Neutrophil (primary cell): ENCODE data around the gene ZNF423.

Experiments used
- H3K27ac ChIP-seq: fragments of 200-600 bp; sonication (generic); 2 replicates; pipeline ENCODE4 v1.5.1; 2016; ENCODE audit warnings: mild to moderate bottlenecking, moderate library complexity
- H3K27me3 ChIP-seq: fragments of 200-600 bp; sonication (generic); 2 replicates; pipeline ENCODE4 v1.6.0; 2016; ENCODE audit warnings: mild to moderate bottlenecking
- H3K36me3 ChIP-seq: fragments of 200-600 bp; sonication (generic); 2 replicates; pipeline ENCODE4 v1.5.1; 2017
- H3K4me1 ChIP-seq, 2 experiments: fragments of 200-600 bp in 1 of 2; sonication (generic) in 1 of 2; 1 replicate in 1 of 2; 2 replicates in 1 of 2; pipeline versions ENCODE4 v1.5.1 to v1.6.1; 2013 to 2016; ENCODE audit warnings: low read depth in 1 of 2, low read length in 1 of 2, mild to moderate bottlenecking in 1 of 2, moderate library complexity in 1 of 2; ENCODE audit not compliant: control insufficient read depth in 1 of 2, insufficient read depth in 1 of 2
- H3K4me3 ChIP-seq, 2 experiments: fragments of 200-600 bp in 1 of 2; sonication (generic) in 1 of 2; 1 replicate in 1 of 2; 2 replicates in 1 of 2; pipeline ENCODE4 v1.5.1; 2013 to 2016; ENCODE audit warnings: low read depth in 1 of 2, low read length in 1 of 2, mild to moderate bottlenecking in 1 of 2, moderate library complexity in 1 of 2
- H3K9me3 ChIP-seq: fragments of 200-600 bp; sonication (generic); 2 replicates; pipeline ENCODE4 v1.5.1; 2016
- TF ChIP-seq, protein P1 (sequence below): fragments of 200-600 bp; sonication (generic); IDR thresholded peaks from 2 replicates; pipeline ENCODE4 v1.5.1; 2016; ENCODE audit warnings: antibody characterized with exemption

ZNF423 gene

DNA sequence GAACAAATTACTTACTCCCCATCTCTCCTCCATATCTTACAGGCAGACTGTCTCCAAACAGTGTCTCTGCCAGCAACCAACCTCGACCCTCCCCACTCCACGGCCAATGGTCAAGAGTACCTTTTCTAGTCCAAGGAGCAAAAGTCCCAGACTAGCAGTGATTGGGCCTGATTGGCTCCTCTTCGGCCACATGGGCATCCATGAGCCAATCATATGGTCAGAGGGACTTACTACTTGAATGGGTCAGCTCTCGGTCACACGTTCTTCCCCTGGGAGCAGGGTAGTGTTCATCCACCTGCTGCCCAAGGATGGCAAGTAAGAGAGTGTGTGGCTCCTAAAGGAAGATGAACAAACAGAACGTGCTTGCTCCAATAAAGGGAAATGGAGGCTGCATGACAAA, 397.7 kb downstream of the ZNF423 start:
- TF ChIP-seq, protein P1, sequence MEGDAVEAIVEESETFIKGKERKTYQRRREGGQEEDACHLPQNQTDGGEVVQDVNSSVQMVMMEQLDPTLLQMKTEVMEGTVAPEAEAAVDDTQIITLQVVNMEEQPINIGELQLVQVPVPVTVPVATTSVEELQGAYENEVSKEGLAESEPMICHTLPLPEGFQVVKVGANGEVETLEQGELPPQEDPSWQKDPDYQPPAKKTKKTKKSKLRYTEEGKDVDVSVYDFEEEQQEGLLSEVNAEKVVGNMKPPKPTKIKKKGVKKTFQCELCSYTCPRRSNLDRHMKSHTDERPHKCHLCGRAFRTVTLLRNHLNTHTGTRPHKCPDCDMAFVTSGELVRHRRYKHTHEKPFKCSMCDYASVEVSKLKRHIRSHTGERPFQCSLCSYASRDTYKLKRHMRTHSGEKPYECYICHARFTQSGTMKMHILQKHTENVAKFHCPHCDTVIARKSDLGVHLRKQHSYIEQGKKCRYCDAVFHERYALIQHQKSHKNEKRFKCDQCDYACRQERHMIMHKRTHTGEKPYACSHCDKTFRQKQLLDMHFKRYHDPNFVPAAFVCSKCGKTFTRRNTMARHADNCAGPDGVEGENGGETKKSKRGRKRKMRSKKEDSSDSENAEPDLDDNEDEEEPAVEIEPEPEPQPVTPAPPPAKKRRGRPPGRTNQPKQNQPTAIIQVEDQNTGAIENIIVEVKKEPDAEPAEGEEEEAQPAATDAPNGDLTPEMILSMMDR, result no peak
- H3K4me3 ChIP-seq, result no peak overlapping the region
- no peaks in the 10 kb centered on the region for H3K9me3 ChIP-seq

DNA sequence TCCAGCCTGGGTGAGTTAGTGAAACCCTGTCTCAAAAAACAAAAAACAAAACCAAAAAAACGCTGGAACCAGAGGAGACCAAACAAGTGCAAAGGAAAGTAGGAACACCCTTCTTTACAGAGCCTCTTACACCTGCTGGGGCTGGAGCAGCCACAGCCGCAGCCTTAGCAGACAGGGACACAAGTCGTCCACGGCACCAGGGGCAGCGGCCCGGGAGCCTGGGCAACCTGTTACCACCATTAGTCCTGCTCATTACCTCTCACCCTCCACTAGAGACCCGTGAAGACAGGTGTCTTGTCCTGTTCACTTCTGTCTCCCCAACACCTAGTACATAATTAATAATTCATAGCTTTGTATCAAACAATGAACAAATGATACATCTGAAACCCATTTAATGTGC, 398.7 kb downstream of the ZNF423 start:
- Histone ChIP-seq H3K36me3 (no peaks in the 10 kb centered on the region), H3K9me3 (no peaks in the 10 kb centered on the region), H3K4me1 (no peaks in the 10 kb centered on the region), H3K27ac (no peak overlapping the region), H3K4me3 (no peak overlapping the region), H3K27me3 (peaks cover 13% of the 10 kb centered on the region)
- TF ChIP-seq, protein P1, result no peak

More for the DNA sequence above, 397.7 kb downstream of the ZNF423 start:
- no peak overlapping the region for H3K27ac ChIP-seq
- H3K27me3 ChIP-seq, result peaks cover 2% of the 10 kb centered on the region
- no peaks in the 10 kb centered on the region for H3K36me3 ChIP-seq
- H3K4me1 ChIP-seq, result no peaks in the 10 kb centered on the region

DNA sequence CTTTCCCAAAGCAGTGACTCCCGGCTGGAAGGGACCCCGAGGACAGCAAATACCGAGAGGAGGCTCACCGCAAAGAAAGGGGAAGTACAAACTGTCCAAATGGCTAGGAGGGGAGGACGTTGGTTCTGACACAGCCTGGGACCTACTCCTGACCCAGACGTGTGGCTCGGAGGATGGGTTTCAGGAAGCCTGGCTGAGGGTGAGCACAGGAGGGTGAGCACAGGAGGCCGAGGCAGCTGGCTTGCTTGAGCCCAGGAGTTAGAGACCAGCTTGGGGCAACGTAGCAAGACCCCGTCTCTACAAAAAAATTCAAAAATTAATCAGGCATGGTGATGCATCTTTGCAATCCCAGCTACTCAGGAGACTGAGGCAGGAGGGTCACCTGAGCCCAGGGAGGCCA, 399.1 kb downstream of the ZNF423 start:
- Histone ChIP-seq H3K36me3 (no peaks in the 10 kb centered on the region), H3K4me3 (no peak overlapping the region), H3K27me3 (peaks cover 17% of the 10 kb centered on the region), H3K9me3 (no peaks in the 10 kb centered on the region), H3K27ac (no peak overlapping the region), H3K4me1 (no peaks in the 10 kb centered on the region)
- TF ChIP-seq, protein P1, result no peak

DNA sequence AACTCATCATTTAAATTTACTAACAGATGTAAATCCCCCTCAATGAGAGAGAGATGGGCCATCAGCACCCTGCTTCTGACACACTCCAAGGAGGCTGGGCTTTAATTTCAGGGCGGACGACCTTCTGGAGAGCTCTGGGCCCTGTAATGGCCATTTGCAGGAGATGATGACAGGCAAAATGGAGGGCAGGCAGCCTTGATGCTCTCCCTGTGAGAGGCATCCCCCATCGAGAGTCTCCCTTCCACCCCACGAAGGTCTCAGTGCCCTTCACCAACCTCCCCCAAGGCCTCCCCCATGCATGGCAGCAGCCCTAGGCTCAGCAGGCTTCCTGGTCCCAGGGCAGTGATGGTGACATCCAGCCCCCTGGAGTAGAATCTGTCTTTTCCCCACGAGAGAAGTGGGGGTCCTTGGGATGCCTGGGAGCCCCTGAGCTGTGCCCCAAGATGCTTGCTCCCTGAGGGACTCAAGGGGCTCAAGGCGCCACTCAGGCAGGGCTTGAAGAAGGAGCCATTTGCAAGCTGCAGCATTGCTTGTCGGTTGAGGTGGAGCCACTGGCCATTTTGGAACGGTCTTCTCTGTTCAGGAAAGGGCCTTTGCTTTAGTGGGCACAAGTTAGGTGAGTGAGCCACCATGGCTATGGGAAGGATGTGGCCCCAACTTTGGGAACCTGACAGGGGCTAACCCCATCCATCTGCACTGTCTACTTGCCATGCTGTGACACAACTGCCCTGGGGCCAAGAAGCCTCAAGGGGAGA, 399.7 kb downstream of the ZNF423 start:
- no peaks in the 10 kb centered on the region for H3K4me1 ChIP-seq
- H3K36me3 ChIP-seq, result no peaks in the 10 kb centered on the region
- H3K9me3 ChIP-seq, result no peaks in the 10 kb centered on the region
- peaks cover 23% of the 10 kb centered on the region for H3K27me3 ChIP-seq
- H3K27ac ChIP-seq, result no peak overlapping the region
- TF ChIP-seq, protein P1, result no peak
- no peak overlapping the region for H3K4me3 ChIP-seq

DNA sequence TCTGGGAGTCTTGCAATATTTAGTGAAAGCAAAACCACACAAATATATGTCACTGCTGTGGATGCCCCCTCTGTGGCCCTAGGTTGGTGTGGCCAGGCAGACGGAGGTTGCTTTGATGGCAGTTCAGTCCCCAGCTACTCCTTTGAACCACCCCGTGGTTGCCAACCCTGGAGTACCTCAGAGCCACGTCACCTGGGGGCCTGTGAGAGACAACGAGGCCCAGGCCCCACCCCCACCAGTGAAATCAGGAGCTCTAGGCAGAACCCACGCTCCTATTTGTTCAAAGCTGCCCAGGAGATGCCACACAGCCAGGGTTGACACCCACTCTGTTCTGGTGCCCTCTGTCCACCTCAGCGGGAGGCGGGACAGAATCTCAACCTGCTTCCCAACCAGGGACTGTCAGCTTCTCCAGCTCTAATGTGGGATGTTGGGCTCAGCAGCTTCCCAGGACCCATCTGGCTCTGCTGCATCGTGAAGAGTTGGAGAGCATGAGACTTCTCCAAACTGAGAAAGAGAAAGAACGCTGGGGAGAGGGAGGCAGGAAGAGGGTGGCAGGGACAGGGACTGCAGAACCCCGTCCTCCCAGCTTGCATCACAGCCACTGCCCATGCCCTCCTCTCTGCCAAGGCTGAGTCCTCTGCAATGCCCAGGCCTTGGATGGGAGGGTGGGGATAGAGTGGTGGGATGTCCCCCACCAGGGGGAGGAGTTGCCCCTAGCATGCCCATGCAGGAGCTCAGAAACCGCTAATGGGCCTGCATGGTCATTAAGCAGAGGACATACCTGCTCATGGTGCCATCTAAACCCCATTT, 400.5 kb downstream of the ZNF423 start:
- no peaks in the 10 kb centered on the region for H3K36me3 ChIP-seq
- H3K27ac ChIP-seq, result no peak overlapping the region
- H3K9me3 ChIP-seq, result no peaks in the 10 kb centered on the region
- TF ChIP-seq, protein P1, result no peak
- H3K4me3 ChIP-seq, result no peak overlapping the region
- H3K4me1 ChIP-seq, result no peaks in the 10 kb centered on the region
- H3K27me3 ChIP-seq, result peaks cover 25% of the 10 kb centered on the region
